GF-D8 (cell line): ENCODE data around the gene C16orf96.

Experiments
- DNase-seq: peaks from one replicate; lab custom pipeline; 2025; lab: John Stamatoyannopoulos, UW

Gene C16orf96

GRCh38 chr16:4525634-4526277 lies 30.4 kb upstream of the C16orf96 start:
- DNase-seq = no peak

DNA sequence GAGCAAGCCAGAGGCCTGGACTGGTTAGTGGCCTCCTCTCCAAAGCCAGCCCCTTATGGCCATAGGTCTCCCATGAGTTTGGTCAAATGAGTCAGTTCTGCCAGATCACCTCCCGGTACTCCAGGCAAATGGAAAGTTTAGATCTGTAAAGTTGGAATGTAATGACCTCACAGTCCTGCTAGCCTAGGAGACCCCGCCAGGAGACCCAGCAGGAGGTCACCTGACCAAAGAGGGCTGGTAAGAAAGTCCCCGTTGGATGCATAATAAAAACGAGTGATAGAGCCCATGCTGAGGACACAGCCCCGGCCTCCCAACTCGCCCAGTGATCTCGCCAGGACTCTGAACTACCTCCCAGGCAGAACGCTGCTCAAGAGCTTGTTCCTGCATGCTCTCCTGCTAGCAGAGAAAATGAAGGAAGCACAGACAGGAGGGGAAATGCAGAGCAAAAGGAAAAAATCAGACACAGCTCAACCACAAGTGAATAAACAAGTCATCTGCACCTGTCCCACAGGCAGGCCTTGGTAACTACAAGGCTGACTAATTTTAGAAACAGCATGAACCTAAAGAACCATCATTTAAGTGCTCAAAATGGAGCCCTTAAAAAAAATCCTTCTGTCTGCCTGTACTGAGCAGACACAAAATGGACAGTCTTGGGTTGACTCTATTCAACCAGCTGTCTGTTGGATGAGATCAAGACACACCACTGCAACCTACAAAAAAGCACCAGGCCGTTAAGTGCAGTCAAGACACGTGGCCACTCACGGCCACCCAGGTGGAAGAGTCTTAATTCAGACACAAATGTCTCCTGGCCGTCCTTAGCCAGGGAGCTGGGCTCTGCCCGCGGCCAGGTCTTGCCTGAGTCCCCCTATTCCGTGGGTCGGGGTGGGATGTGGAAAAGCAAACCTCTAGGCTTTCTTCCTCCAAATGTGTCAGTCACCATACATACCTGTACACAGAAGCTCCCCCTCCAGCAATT lies 26.8 kb upstream of the C16orf96 start:
- DNase-seq = no peak

DNA sequence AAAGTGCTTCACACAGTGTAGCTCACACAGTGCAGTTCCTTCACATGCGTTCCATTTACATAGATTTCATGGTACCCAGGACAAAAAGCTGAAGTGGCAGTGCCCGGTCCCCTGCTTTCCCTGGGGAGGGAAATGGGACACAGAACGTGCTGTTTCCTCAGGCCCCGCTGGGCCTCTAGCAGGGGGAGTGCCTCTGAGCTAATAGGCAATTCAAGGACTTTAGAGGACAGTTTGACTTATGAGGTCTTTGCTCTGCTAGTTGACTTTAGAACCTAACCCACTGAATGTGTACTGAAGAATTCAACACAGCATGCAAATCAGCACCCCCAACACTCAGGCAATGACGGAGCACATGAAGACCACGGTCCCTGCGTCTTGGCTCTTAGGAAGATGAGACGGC lies 24.3 kb upstream of the C16orf96 start:
- DNase-seq = no peak

GRCh38 chr16:4532238-4532637 lies 23.9 kb upstream of the C16orf96 start:
- DNase-seq = no peak

GRCh38 chr16:4533490-4533889 lies 22.6 kb upstream of the C16orf96 start:
- DNase-seq = no peak

GRCh38 chr16:4534151-4534790 lies 21.9 kb upstream of the C16orf96 start:
- no peak for DNase-seq

DNA sequence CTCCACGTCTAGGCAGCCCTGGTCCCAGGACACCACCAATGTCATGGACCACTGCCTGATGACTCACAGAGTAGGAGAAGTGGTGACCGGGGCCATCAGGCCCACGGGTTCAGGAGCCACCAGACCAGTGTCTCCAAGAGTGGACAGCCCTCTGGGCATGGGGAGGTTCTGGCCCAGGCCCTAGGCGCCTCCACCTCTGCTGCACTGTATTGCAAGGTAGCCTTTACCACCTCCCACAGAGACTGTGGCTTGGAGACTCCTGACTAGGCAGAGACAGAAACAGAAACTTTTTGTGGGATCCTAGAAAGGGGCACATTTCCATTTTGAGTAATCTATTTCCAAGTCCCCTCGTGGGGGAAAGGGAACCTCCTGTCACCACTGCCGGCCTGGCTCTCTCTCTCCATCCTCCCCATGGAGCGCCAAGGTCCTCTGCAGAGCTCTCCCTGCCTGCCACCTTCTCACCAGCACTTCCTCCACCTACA lies 20.5 kb upstream of the C16orf96 start:
- no peak for DNase-seq

GRCh38 chr16:4536391-4537106 lies 19.6 kb upstream of the C16orf96 start:
- no peak for DNase-seq

GRCh38 chr16:4537376-4538343 lies 18.5 kb upstream of the C16orf96 start:
- DNase-seq = no peak

DNA sequence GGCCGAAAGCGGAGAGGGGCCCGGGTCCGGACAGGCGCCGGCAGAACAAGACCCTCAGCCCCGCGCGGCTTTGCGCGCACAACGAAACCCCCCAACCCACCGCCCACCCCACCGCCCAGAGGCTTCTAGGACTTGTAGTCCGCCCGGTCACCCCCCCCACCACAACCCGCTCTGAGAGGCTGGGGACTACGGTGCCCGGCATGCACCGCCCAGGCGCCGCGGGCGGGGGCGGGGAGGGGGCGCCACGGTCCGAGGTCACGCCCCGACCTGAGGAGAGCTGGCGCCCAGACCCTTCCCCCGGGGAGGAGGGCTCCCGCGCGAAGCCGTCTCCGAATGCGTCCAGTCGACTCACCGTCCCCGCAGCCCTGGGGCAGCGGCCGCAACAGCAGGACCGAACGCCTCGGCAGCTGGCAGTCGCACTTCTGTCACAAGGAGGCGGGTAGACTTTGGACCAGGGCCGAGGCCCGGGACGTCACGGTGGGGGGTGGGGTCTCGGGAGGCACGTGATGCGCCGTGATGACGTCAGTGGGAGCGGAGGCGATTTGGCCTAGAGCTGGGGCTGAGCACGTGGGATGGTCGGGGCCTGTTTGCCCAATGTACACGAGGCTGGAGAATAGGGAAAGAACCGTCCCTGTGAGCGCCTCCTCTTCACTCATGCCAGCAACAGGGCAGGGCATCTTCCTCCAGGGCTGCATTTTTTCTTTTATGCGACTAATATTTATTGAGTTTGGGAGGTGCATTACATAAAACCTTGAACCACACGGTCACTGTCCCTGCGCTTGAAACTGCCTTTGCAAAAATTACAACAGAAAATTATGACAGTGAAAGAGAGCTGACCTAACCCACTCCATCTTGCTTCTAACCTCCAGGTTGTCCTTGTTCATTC lies 17.5 kb upstream of the C16orf96 start, which contains the start of gene CDIP1:
Gene CDIP1, minus strand, starts transcription at position 424 of the 886 bp plus-strand sequence. CDS start 24,643 bp downstream, outside the sequence.
- DNase-seq = peak; percentile 88

DNA sequence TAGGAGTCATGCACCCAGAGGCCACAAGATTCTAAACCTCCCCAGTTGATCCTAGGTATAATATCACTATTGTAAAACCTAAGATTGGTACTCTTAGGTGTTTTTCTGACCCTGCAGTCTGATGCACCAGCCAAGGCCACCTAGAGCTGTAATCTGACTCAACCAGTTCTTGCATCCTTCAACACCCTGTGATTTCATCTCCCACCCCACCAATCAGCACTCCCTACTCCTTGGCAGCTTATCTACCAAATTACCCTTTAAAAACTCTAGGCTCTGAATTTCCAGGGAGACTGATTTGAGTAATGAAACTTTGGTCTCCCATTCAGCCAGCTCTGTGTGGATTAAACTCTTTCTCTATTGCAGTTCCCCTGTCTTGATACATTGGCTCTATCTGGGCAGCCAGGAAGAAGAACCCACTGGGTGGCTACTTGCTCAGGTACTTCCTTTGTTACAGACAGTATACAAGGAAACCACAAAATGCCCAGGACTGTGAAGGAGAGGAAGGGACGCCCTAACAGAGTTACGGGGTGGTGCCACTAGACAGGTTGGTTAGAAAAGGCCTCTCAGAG lies 16.3 kb upstream of the C16orf96 start:
- DNase-seq = no peak

DNA sequence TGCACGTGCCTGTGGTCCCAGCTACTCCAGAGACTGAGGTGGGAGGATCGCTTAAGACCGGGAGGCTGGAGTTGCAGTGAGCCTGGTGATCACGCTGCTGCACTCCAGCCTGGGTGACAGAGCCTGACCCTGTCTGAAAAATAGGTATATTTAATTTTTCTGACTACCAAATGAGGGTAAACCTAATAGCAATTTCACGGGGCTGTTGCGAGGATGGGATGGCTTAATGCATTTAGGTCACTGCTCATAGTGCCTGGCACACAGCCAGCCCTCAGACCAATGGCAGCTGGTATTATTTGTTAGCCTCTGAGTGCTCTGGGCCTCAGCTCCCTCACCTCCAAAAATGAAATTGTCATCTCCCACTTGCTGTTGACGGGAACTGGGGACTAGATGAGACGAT lies 11.7 kb upstream of the C16orf96 start:
- no peak for DNase-seq

- no peak for DNase-seq
Observed at GRCh38 chr16:4548124-4548523, 8.0 kb upstream of the C16orf96 start.

DNA sequence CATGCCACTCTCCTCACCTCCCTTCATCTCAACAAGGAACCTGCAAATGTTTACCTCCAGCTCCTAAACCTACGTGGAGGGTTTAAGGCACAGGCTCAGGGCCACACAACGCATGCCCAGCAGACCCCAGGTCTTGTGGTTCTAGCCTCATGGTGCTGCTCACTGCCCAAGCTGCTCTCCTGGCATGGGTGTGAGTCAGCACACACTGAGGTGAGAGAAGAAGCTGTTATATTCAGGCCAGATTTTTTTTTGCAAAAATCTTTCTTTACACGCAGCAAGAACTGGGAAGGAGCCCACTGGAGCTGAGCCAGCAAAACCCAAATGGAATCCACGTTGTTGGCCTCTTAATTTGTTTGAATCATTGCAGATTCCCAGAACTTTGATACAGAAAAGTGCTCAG lies 5.5 kb upstream of the C16orf96 start:
- DNase-seq = no peak

DNA sequence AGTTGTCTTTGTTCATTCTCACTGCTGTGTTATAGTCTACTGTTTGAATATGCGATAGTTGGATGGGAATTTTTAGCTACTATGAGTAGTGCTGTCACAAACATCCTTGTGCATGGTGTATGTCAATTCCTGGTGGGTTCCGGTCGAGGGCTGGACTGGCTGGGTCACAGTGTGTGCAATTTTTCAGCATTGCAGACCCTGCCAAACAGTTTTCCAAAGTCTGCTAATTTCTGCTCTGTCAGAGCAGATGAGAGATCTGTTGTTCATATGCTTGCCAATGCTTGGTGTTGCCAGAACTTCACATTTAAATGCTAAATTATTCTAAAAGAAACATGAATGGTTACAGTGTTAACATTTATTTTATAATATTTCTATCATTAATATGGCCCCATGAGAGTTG lies 3.6 kb upstream of the C16orf96 start:
- no peak for DNase-seq

DNA sequence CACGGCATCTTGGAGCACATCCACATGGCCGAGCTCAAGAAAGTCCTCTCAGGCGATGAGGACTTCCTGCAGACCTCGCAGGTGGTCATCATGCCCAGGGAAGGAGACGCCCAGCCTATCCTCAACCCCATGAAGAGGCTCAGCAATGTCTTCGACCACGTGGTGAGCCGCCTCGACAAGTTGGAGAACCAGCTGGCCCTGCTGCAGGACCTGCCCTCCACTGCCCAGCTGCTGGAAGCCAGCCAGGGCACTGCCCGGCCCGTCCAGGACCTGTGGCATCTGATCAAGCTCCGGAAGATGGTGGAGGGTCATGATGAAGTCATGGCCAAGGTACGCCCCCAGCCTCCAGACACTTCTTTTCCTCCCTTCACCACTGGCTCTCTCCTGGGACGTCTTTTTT lies 440 bp downstream of the C16orf96 start:
- no peak for DNase-seq

DNA sequence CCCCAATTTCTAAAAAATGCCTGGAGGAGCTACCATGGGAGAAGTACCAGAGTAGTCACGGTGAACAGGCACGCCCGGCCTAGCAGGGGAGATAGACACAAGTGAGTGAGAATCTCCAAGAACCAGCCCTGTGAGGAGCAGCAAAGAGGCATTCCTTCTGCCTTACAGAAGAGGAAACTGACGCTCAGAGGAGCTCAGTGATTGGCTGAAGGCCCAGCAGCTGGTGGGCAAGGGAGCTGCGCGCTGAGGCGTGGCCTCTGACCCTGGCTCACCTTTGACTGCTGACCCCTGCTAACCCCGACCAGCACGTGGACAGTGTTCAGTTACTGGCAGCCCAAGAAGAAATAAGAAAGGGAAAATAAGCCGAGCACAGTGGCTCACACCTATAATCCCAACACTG lies 1.8 kb downstream of the C16orf96 start:
- DNase-seq = no peak

DNA sequence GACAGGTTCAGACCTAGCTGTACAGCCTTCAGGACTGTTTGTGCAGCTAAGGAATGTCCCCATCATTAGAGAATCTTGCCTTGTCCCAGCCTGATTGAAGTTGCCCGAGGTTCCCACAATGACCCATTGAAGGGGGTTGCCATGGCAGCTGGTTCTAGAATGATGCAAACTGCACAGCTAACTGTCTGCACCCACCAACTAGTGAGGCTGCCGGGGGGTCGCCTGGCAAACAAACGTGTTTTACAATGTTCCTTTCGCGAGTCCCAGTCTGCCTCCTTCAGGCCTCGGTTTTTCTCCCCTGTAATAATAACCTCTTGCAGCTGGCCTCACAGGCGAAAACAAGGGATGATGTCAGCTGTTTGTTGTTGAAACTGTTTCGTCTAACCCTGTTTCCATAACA lies 5.5 kb downstream of the C16orf96 start:
- no peak for DNase-seq

DNA sequence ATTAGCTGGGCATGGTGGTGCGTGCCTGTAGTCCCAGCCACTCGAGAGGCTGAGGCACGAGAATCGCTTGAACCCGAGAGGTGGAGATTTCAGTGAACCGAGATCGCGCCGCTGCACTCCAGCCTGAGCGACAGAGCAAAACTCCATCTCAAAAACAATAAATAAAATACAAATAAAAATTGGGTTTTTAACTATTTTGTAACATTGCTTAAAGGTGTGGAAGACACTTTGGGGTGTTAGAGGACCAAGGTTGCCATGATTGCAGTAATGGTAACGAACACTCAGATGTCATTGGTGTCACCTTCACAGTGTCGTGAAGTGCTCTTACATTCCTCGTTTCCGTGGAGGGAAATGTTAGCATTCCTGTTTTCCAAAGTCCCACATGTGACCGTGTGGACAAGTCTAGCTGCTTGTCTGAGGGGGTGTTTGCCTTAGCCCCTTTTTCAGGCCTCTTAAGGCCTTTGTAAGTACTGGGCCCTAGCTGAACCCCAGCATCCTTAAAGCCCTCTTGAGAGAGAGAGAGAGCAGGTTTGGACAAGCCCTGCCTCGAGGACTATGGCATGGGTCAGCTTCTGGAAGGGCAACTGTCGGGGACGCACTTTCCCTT lies 8.6 kb downstream of the C16orf96 start:
- DNase-seq = no peak
